GM12878 (cell line): ENCODE results near the gene WNK2. TPM values are rescaled to one million over a fixed set of nuclear protein-coding genes. Genes with fewer than 3 reads are reported as not detected.

Experiments
- ATAC-seq: fragments of 200-7000 bp; cut with Tn5 transposase; 3 replicates; pipeline ENCODE4 v1.9.1; 2020; ENCODE audit warnings: mild to moderate bottlenecking, moderate library complexity
- BruUV-seq: library from RNA; stranded (reverse); fragments of 400-500 nt; replicated peaks from 2 replicates; lab custom pipeline; 2021; lab: Mats Ljungman, UMichigan
- CTCF ChIA-PET: fragments of 300-600 bp; sonication (Branson Sonifier 250); formaldehyde crosslinking; extraction: SDS; loops from one replicate; lab custom pipeline; 2021; ENCODE audit warnings: inconsistent platforms; lab: Yijun Ruan, JAX
- POLR2A ChIA-PET: fragments of 350-600 bp; formaldehyde crosslinking; extraction: SDS; loops from one replicate; lab custom pipeline; 2021; ENCODE audit warnings: inconsistent platforms; lab: Charles Lee
- RAD21 ChIA-PET: fragments of 300-600 bp; sonication (Branson Sonifier 250); formaldehyde crosslinking; loops from one replicate; lab custom pipeline; 2023; ENCODE audit warnings: antibody characterized with exemption; ENCODE audit not compliant: unreplicated experiment; lab: Charles Lee
- SMC1A ChIA-PET: fragments of 300-600 bp; sonication (Branson Sonifier 250); formaldehyde crosslinking; loops from one replicate; lab custom pipeline; 2023; ENCODE audit not compliant: unreplicated experiment, uncharacterized antibody; lab: Charles Lee
- DNase-seq: peaks from one replicate; pipeline ENCODE4 v3.0.0-alpha.2; 2011; ENCODE audit warnings: low read depth, low spot score
- FAIRE-seq: peaks from 3 replicates; lab custom pipeline; 2011; peaks lifted over from hg19 to GRCh38; lab: Jason Lieb, UNC
- H2AFZ ChIP-seq: 2 replicates; pipeline ENCODE4 v1.6.0; 2011; ENCODE audit warnings: low read depth, low read length, control low read depth; ENCODE audit not compliant: control insufficient read depth
- H3K27ac ChIP-seq: 2 replicates; pipeline ENCODE4 v1.5.1; 2011; ENCODE audit warnings: control low read depth; ENCODE audit not compliant: control insufficient read depth, insufficient read depth
- H3K27me3 ChIP-seq, 2 experiments: replicated peaks in 1 of 2; 2 replicates each; pipeline versions ENCODE4 v1.6.0 to v1.6.1; 2011; ENCODE audit warnings: low read length in 1 of 2; ENCODE audit not compliant: control insufficient read depth in 2 of 2, insufficient read depth in 2 of 2
- H3K36me3 ChIP-seq, 2 experiments: 2 replicates each; pipeline ENCODE4 v1.5.1; 2011; ENCODE audit warnings: low read length in 1 of 2; ENCODE audit not compliant: control insufficient read depth in 2 of 2, insufficient read depth in 2 of 2
- H3K4me1 ChIP-seq: 2 replicates; pipeline ENCODE4 v1.6.1; 2011; ENCODE audit warnings: mild to moderate bottlenecking, low read length, moderate library complexity, mixed read lengths; ENCODE audit not compliant: control insufficient read depth, insufficient read depth
- H3K4me2 ChIP-seq: 2 replicates; pipeline ENCODE4 v1.6.0; 2011; ENCODE audit warnings: control low read depth; ENCODE audit not compliant: control insufficient read depth, insufficient read depth
- H3K4me3 ChIP-seq: fragments of 200-600 bp; sonication (generic); 2 replicates; pipeline ENCODE4 v1.5.1; 2016
- H3K79me2 ChIP-seq: 2 replicates; pipeline ENCODE4 v1.6.0; 2011; ENCODE audit warnings: low read length; ENCODE audit not compliant: control insufficient read depth, insufficient read depth
- H3K9ac ChIP-seq: 2 replicates; pipeline ENCODE4 v1.8.0; 2011; ENCODE audit warnings: low read length, control low read depth, mixed read lengths; ENCODE audit not compliant: control insufficient read depth, insufficient read depth
- H3K9me3 ChIP-seq: replicated peaks from 3 replicates; pipeline ENCODE4 v1.5.1; 2011; ENCODE audit warnings: mild to moderate bottlenecking, low read length; ENCODE audit not compliant: control insufficient read depth, insufficient read depth
- H4K20me1 ChIP-seq: 2 replicates; pipeline ENCODE4 v1.6.0; 2011; ENCODE audit not compliant: control insufficient read depth, insufficient read depth
- BACH1 ChIP-seq: fragments of 450-650 bp; IDR thresholded peaks from 2 replicates; pipeline ENCODE4 v1.6.1; 2017; ENCODE audit warnings: mild to moderate bottlenecking, borderline replicate concordance
- CBX5 ChIP-seq: sonication (generic); IDR thresholded peaks from 2 replicates; pipeline ENCODE4 v1.6.1; 2016; ENCODE audit warnings: low read depth, moderate library complexity, mild to moderate bottlenecking, inconsistent platforms
- CHD1 ChIP-seq: IDR thresholded peaks from 2 replicates; pipeline ENCODE4 v1.6.1; 2012; ENCODE audit warnings: low read depth, low read length, improper control_type of control experiment
- IKZF2 ChIP-seq, 2 experiments: fragments of 450-650 bp; IDR thresholded peaks; 2 replicates each; pipeline ENCODE4 v1.6.1; 2017; ENCODE audit warnings: mild to moderate bottlenecking in 2 of 2, moderate library complexity in 2 of 2
- RB1 ChIP-seq: fragments of 450-650 bp; formaldehyde crosslinking; IDR thresholded peaks from 2 replicates; pipeline ENCODE4 v1.6.1; 2017; ENCODE audit warnings: mild to moderate bottlenecking, borderline replicate concordance
- RFX5 ChIP-seq: IDR thresholded peaks from 2 replicates; pipeline ENCODE4 v1.6.1; 2011; ENCODE audit warnings: low read depth, low read length, improper control_type of control experiment
- SP1 ChIP-seq: IDR thresholded peaks from one replicate; pipeline ENCODE4 v1.6.1; 2011; ENCODE audit warnings: low read depth, low read length
- YY1 ChIP-seq: IDR thresholded peaks from 2 replicates; pipeline ENCODE4 v1.6.1; 2011; ENCODE audit warnings: low read depth, mild to moderate bottlenecking, low read length
- ZBED1 ChIP-seq: IDR thresholded peaks from 2 replicates; pipeline ENCODE4 v1.6.1; 2016; ENCODE audit warnings: borderline replicate concordance
- ZZZ3 ChIP-seq: IDR thresholded peaks from 2 replicates; pipeline ENCODE4 v1.6.1; 2011; ENCODE audit warnings: low read depth; ENCODE audit not compliant: control insufficient read depth, insufficient read length
- WGBS: methylation state at CpG from one replicate; pipeline ENCODE4 v1.1.6; 2016; ENCODE audit warnings: low lambda C conversion rate; ENCODE audit not compliant: insufficient replicate concordance, insufficient coverage; ENCODE audit errors: missing lambda C conversion rate; 5-methylcytosine and 5-hydroxymethylcytosine counted together
- in situ Hi-C: fragments of 300-500 bp; cut with MboI; formaldehyde crosslinking; loops from 9 replicates; pipeline ENCODE4 v1.14.3; 2018; ENCODE audit warnings: mixed read lengths
- intact Hi-C: fragments of 100-400 bp; cut with micrococcal nuclease; formaldehyde crosslinking; loops from one replicate; pipeline ENCODE4 v1.14.2; 2022; ENCODE audit not compliant: unreplicated experiment
- polyA plus RNA-seq, 11 experiments: library from polyadenylated mRNA; depleted of rRNA in 4 of 11; unstranded in 6 of 11; stranded (reverse) in 5 of 11; fragments of >200 nt; fragmentation: Nextera tagmentation in 4 of 11; fragmentation: Illumina TruSeq in 1 of 11; extraction: Ambion mirVana in 4 of 11; extraction: Trizol in 1 of 11; gene quantifications; 1 replicate in 1 of 11; 2 replicates in 10 of 11; pipeline versions ENCODE4 v1.2.1 to v1.2.3, GENCODE V29; 2011 to 2016; ENCODE audit warnings: inconsistent platforms in 2 of 11, missing spikeins in 2 of 11, low read depth in 1 of 11
- total RNA-seq, 4 experiments: library from RNA; depleted of rRNA in 3 of 4; stranded (reverse); fragments of >200 nt in 3 of 4; fragmentation: Illumina TruSeq in 1 of 4; extraction: Trizol in 1 of 4; gene quantifications; 2 replicates each; pipeline versions ENCODE4 v1.2.1 to v1.2.3, GENCODE V29; 2013 to 2021
- TF ChIP-seq, protein P1 (sequence below): fragments of 450-650 bp; IDR thresholded peaks from 2 replicates; pipeline ENCODE4 v1.6.1; 2017; ENCODE audit warnings: mild to moderate bottlenecking, low read depth, inconsistent platforms; ENCODE audit not compliant: poor library complexity, severe bottlenecking

WNK2 gene
- total and polyA plus RNA-seq, 10 of the 15 experiments (the other 5 are each of a cell fraction or from before 2014, with no cell fraction given), result 0.15 TPM; not detected in 9

DNA sequence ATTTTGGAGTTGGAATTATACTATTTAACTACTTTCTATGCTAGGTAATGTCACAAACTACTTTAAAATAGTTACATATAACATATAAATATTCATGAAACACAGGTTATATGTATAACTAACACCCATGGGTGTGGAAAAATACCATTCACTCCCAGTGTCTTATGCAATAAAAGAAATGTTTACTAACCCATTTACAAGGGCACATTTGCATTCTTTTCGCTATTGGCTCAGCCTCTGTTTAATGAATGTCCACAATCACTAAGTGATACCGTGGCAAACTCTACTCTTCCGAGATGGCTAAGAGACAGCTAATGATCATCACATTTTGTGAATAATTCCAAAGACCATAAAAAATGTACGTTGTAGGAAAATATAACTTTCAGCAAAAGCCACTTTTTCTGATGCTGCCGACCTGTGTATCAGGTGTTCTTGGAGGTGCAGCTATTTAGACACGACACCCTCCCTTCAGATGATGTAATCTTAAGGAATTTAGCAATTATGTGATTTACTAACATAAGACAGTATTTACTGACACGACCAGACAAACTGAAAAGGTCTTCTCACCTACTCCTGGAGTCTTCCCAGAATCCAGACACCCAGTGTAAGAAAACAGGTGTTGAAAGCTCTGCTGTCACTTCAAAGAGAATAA is 145.8 kb downstream of the WNK2 start:
- ATAC-seq, result no peak
- ChIA-PET SMC1A (interaction anchor here (1.2 kb wide), 1 partner anchor 21 kb away, joined by 3 read pairs; no protein-coding TSS in a partner anchor), CTCF (interaction anchor here (0.6 kb wide), 1 partner anchor 865 kb away, joined by 3 read pairs; no protein-coding TSS in a partner anchor), RAD21 (no interaction called here), POLR2A (no interaction called here)
- no TSS peak for BruUV-seq
- Histone ChIP-seq H2AFZ (no peak overlapping the region), H3K9me3 (no peaks in the 10 kb centered on the region; the same call in 2 of the 3 replicates), H3K79me2 (no peaks in the 10 kb centered on the region), H3K9ac (no peak overlapping the region), H3K4me1 (no peaks in the 10 kb centered on the region), H3K4me2 (no peak overlapping the region), H3K27me3 (no peaks in the 10 kb centered on the region; a peak in 1 of 4 replicates)
- 30% methylated on average over 7 of the region's 7 CpGs for whole genome bisulfite sequencing
- in situ Hi-C loops, result no loop called here
- TF ChIP-seq BACH1, result no peak
- TF ChIP-seq ZBED1, result no peak
- TF ChIP-seq, protein P1, sequence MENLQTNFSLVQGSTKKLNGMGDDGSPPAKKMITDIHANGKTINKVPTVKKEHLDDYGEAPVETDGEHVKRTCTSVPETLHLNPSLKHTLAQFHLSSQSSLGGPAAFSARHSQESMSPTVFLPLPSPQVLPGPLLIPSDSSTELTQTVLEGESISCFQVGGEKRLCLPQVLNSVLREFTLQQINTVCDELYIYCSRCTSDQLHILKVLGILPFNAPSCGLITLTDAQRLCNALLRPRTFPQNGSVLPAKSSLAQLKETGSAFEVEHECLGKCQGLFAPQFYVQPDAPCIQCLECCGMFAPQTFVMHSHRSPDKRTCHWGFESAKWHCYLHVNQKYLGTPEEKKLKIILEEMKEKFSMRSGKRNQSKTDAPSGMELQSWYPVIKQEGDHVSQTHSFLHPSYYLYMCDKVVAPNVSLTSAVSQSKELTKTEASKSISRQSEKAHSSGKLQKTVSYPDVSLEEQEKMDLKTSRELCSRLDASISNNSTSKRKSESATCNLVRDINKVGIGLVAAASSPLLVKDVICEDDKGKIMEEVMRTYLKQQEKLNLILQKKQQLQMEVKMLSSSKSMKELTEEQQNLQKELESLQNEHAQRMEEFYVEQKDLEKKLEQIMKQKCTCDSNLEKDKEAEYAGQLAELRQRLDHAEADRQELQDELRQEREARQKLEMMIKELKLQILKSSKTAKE, result no peak
- no peak for TF ChIP-seq RB1
- no peak for TF ChIP-seq RFX5
- TF ChIP-seq YY1, result no peak
- no peak for TF ChIP-seq SP1
- TF ChIP-seq IKZF2 (IDR thresholded peaks at IDR 0.05), result no peak
- no peak for TF ChIP-seq CBX5
- TF ChIP-seq CHD1, result no peak
- no peak for TF ChIP-seq ZZZ3
- TF ChIP-seq, all 136 proteins: peak for 0
- Histone ChIP-seq H3K4me3 (no peak overlapping the region), H4K20me1 (no peaks in the 10 kb centered on the region), H3K36me3 (no peaks in the 10 kb centered on the region), H3K27ac (no peak overlapping the region)
- intact Hi-C loops, result no loop called here
- DNase-seq, result no peak
- FAIRE-seq, result no peak
